K562 (cell line): ENCODE data around the gene CLCNKA.

Experiments
- CBX5 ChIP-seq: IDR thresholded peaks from 2 replicates; pipeline ENCODE4 v1.6.1; 2014; ENCODE audit warnings: low read depth, borderline replicate concordance
- EZH2 ChIP-seq: IDR thresholded peaks from 2 replicates; pipeline ENCODE4 v1.6.1; 2012; ENCODE audit warnings: low read depth, mild to moderate bottlenecking, inconsistent platforms, low read length, borderline replicate concordance
- HMGN3 ChIP-seq: IDR thresholded peaks from 2 replicates; pipeline ENCODE4 v1.6.1; 2011; ENCODE audit warnings: borderline replicate concordance, low read depth, mild to moderate bottlenecking, mixed read lengths, low read length; ENCODE audit not compliant: insufficient read length; ENCODE audit errors: extremely low read depth
- MAFK ChIP-seq: IDR thresholded peaks from 2 replicates; pipeline ENCODE4 v1.6.1; 2011; ENCODE audit warnings: low read length, improper control_type of control experiment
- POLR2A ChIP-seq: fragments of 450-650 bp; conservative IDR thresholded peaks from 2 replicates; pipeline ENCODE4 v1.6.1; 2016
- SIN3A ChIP-seq, 2 experiments: fragments of 150-350 bp in 1 of 2; IDR thresholded peaks; 2 replicates each; pipeline ENCODE4 v1.6.1; 2011 to 2016; ENCODE audit warnings: borderline replicate concordance in 2 of 2, low read depth in 2 of 2, low read length in 2 of 2, mild to moderate bottlenecking in 2 of 2, moderate library complexity in 2 of 2; ENCODE audit not compliant: control insufficient read depth in 1 of 2
- YBX1 ChIP-seq: fragments of 450-650 bp; IDR thresholded peaks from 2 replicates; pipeline ENCODE4 v1.7.1; 2016; ENCODE audit warnings: mild to moderate bottlenecking
- ZNF232 ChIP-seq: sonication (generic); formaldehyde crosslinking; IDR thresholded peaks from 2 replicates; pipeline ENCODE4 v1.8.0; 2022; ENCODE audit warnings: mild to moderate bottlenecking, missing genetic modification reagents
- ZNF274 ChIP-seq: IDR thresholded peaks from 2 replicates; pipeline ENCODE4 v1.6.1; 2011; ENCODE audit warnings: low read depth, mild to moderate bottlenecking, low read length, moderate library complexity, borderline replicate concordance
- ZNF41 ChIP-seq: fragments of 250-450 bp; sonication (Bioruptor Pico); conservative IDR thresholded peaks from 2 replicates; pipeline ENCODE4 v1.4.0; 2020; ENCODE audit warnings: mild to moderate bottlenecking
- TF ChIP-seq, protein P1 (sequence below): sonication (generic); formaldehyde crosslinking; IDR thresholded peaks from 2 replicates; pipeline ENCODE4 v1.8.1; 2023; ENCODE audit warnings: mild to moderate bottlenecking, missing genetic modification reagents, moderate library complexity

DNA sequence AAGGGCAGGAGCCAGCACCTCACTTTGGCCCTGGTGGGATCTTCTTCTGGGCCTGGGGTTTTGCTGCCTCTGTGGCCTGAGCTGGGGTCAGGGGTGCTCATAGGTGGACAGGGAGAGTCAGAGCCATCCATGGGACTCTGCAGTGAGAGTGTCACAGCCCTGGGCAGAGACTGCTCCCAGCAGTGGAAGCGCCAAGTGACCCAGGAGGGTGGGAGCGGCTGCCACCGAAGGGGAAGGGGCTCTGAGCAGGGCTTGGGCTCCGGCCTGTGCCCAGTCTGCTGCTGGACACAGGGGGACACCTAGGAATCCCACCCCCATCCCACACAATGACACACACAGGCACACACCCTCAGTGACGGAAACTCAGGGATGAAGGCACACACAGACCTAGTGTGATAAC lies 22.1 kb downstream of the CLCNKA start:
- TF ChIP-seq HMGN3 (no peak), POLR2A (no peak), ZNF41 (CRISPR knock-in tag) (no peak), SIN3A (IDR thresholded peaks at IDR 0.05; ENCODE audit: borderline replicate concordance in 2 of 2, control insufficient read depth in 1 of 2, low read depth in 2 of 2, low read length in 2 of 2) (no peak), ZNF232 (CRISPR knock-in tag) (no peak), MAFK (no peak), YBX1 (no peak), CBX5 (no peak), EZH2 (no peak), ZNF274 (no peak)
- TF ChIP-seq, protein P1, sequence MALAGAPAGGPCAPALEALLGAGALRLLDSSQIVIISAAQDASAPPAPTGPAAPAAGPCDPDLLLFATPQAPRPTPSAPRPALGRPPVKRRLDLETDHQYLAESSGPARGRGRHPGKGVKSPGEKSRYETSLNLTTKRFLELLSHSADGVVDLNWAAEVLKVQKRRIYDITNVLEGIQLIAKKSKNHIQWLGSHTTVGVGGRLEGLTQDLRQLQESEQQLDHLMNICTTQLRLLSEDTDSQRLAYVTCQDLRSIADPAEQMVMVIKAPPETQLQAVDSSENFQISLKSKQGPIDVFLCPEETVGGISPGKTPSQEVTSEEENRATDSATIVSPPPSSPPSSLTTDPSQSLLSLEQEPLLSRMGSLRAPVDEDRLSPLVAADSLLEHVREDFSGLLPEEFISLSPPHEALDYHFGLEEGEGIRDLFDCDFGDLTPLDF (CRISPR knock-in tag): no peak
